ENCODE measurements around the gene PXDC1.

GRCh38 chr6:3710403-3710802 lies 41.1 kb downstream of the PXDC1 start:
- no peak for TF ChIP-seq CTCF (IDR thresholded peaks at IDR 0.05 in 8 of 11, conservative IDR thresholded peaks at IDR 0.05 in 3 of 11)
- no peak for TF ChIP-seq POLR2AphosphoS5 (IDR thresholded peaks at IDR 0.05)
- TF ChIP-seq POLR2A (IDR thresholded peaks at IDR 0.05), result no peak
